Measurements from ENCODE around the gene ANP32E. TPM values are rescaled to one million over a fixed set of nuclear protein-coding genes. Genes with fewer than 3 reads are reported as not detected.

Gene ANP32E
- total RNA-seq, 1 donor from 2014 or later, result 7.9 TPM

DNA sequence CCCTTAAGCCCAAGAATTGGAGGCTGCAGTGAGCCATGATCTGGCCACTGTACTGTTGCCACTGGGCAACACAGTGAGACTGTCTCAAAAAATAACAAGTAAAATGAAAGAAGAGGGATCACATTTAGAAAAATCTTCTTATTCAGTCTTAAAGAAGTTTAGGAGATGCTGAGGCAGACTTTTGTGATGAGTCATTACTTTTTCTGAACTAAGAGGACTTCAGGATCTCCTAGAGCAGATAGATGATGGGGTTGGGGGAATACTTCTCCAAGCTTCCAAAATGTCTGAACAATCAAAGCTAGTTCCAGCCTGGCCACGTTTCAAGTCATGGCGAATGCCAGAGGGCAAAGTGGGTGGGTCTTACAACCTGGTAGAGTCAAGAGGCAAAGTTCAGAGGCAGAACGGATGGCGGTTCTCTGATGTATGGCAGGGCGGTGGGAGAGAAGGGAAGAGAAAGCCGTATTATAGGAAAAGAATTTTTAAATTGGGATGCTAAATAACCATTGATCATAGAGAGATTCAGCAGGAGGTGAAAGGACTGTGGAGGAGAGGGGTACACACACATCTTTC lies 44.3 kb upstream of the ANP32E start:
- FAIRE-seq, result no peak
- DNase-seq (ENCODE audit: low read depth), result no peak
- H3K36me3 ChIP-seq (ENCODE audit: control insufficient read depth, insufficient read depth, low read length), result peaks cover 3% of the 10 kb centered on the region
- no peak overlapping the region for H3K4me3 ChIP-seq (ENCODE audit: low read depth, low read length)
- TF ChIP-seq, protein P1, sequence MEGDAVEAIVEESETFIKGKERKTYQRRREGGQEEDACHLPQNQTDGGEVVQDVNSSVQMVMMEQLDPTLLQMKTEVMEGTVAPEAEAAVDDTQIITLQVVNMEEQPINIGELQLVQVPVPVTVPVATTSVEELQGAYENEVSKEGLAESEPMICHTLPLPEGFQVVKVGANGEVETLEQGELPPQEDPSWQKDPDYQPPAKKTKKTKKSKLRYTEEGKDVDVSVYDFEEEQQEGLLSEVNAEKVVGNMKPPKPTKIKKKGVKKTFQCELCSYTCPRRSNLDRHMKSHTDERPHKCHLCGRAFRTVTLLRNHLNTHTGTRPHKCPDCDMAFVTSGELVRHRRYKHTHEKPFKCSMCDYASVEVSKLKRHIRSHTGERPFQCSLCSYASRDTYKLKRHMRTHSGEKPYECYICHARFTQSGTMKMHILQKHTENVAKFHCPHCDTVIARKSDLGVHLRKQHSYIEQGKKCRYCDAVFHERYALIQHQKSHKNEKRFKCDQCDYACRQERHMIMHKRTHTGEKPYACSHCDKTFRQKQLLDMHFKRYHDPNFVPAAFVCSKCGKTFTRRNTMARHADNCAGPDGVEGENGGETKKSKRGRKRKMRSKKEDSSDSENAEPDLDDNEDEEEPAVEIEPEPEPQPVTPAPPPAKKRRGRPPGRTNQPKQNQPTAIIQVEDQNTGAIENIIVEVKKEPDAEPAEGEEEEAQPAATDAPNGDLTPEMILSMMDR (IDR thresholded peaks at IDR 0.05; ENCODE audit: insufficient read depth, low read length, severe bottlenecking), result no peak
- H3K27me3 ChIP-seq (ENCODE audit: control insufficient read depth, insufficient read depth, low read length), result no peaks in the 10 kb centered on the region

DNA sequence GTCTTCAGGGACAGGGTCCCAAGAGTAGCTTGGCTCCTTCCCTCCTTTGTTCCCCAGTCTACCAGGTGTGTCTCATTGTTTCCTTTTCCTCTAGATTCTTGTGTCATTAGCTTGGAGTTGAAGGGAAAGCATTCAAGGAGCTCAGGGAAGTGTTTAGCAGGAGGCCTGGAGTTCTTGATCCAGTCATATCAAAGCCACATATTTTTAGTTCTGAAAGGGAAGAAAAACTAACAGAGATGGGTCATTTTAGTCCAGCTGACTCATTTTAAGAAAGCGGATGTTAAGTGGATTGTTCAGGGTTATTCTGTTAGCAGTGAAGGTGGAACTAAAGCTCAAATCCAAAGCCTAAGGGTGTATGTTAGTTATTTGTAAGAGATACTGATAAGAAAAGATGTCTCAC lies 37.4 kb upstream of the ANP32E start:
- FAIRE-seq, result no peak
- TF ChIP-seq, protein P1 (IDR thresholded peaks at IDR 0.05; ENCODE audit: insufficient read depth, low read length, severe bottlenecking), result no peak
- H3K36me3 ChIP-seq (ENCODE audit: control insufficient read depth, insufficient read depth, low read length), result no peaks in the 10 kb centered on the region
- no peak for DNase-seq (ENCODE audit: low read depth)
- no peaks in the 10 kb centered on the region for H3K27me3 ChIP-seq (ENCODE audit: control insufficient read depth, insufficient read depth, low read length)
- no peak overlapping the region for H3K4me3 ChIP-seq (ENCODE audit: low read depth, low read length)

DNA sequence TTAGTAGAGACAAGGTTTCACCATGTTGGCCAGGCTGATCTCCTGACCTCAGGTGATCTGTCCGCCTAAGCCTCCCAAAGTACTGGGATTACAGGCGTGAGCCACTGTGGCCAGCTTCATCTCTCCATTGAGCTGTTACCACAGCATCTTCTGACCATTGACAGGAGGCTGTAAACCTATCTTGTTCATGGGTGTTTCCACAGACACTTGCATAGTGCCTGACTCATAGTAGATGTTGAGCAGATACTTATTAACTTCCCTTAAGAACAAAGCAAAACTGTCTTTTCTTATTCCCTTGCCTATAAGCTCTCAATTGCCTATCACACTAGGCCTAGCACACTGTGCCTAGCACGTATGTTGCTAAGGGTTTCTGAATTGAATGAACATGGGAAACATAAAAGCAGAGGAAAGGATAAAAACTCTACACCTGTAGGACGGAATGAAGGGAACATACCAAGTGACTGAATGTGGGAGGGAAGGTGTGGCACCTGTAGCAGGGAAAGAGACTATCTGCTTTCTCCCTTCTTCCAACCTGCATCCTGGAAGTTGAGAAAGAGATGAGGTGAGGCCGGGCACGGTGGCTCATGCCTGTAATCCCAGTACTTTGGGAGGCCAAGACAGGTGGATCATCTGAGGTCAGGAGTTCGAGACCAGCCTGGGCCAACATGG lies 35.5 kb upstream of the ANP32E start:
- FAIRE-seq, result no peak
- TF ChIP-seq, protein P1 (IDR thresholded peaks at IDR 0.05; ENCODE audit: insufficient read depth, low read length, severe bottlenecking), result no peak
- Histone ChIP-seq H3K4me3 (ENCODE audit: low read depth, low read length) (no peak overlapping the region), H3K27me3 (ENCODE audit: control insufficient read depth, insufficient read depth, low read length) (no peaks in the 10 kb centered on the region), H3K36me3 (ENCODE audit: control insufficient read depth, insufficient read depth, low read length) (peaks cover 4% of the 10 kb centered on the region)
- DNase-seq (ENCODE audit: low read depth), result no peak

DNA sequence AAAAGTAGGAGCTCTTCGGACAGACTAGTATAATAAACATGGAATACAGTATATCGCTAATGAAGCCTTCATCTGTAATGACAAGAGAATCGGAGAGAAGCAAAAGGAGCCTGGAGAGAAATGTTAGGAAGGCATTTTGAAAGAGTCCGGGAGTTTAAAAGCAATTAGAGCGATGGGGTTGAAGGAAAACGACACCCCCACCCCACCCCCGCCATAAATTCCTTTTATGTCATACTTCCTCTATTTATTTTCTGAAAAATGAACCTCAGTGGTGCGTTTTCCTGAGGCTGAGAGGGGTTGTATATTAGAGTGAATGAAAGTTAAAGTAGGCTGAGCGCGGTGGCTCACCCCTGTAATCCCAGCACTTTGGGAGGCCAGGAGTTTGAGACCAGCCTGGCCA lies 33.5 kb upstream of the ANP32E start:
- FAIRE-seq, result no peak
- Histone ChIP-seq H3K4me3 (ENCODE audit: low read depth, low read length) (peak overlapping the region; percentile 90), H3K36me3 (ENCODE audit: control insufficient read depth, insufficient read depth, low read length) (peaks cover 8% of the 10 kb centered on the region), H3K27me3 (ENCODE audit: control insufficient read depth, insufficient read depth, low read length) (no peaks in the 10 kb centered on the region)
- TF ChIP-seq, protein P1 (IDR thresholded peaks at IDR 0.05; ENCODE audit: insufficient read depth, low read length, severe bottlenecking), result no peak
- DNase-seq (ENCODE audit: low read depth), result no peak

DNA sequence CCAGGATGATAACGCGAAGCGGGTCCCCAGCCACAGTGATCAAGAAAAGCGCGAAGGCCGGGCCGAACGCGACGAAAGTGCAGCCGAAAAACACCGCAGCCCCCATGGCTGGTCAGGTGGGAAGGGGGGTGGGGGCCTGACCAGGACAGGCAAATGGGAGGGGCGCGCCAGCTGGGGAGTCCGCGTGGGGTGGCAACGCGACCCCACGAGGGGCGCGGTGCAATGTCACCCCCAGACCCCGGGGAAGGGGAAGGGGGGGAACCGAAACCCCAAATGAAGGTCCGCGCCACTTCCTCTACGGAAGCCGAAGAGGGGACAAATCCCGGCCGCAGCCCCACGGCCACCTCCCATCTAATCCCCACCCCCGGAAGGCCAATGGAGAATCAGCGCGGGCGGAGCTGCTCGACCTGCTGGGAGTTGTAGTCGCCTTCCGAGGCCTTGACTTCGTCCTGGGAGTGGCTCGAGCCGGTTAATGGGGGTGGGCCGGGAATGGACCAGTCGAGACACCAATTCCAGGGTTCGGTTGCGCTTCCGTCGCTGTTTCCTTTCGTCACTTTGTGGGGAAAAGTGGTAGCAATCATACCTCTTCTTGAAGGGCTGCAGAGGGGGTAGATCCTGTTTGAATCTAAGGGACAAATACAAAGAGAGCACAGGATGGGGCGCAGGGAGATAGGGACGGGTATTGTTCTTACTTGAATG lies 32.9 kb upstream of the ANP32E start, which contains the start of gene APH1A:
APH1A (minus strand) TSS at position 312 of the 699 bp plus-strand sequence; CDS start at position 106, 206 bp downstream.
- TF ChIP-seq, protein P1 (IDR thresholded peaks at IDR 0.05; ENCODE audit: insufficient read depth, low read length, severe bottlenecking), result no peak
- Histone ChIP-seq H3K27me3 (ENCODE audit: control insufficient read depth, insufficient read depth, low read length) (no peaks in the 10 kb centered on the region), H3K36me3 (ENCODE audit: control insufficient read depth, insufficient read depth, low read length) (peaks cover 8% of the 10 kb centered on the region), H3K4me3 (ENCODE audit: low read depth, low read length) (peak within 1 kb of the TSS; percentile 90)
- FAIRE-seq (no peak), DNase-seq (ENCODE audit: low read depth) (peak; percentile 88)

Data from bronchial epithelial cell (primary cell).